Stimulated activated CD4-positive, alpha-beta T cell treated with anti-CD3 and anti-CD28 coated beads, Interleukin-2, amount 100 ng/mL, for 24 hours (primary cell): ENCODE measurements around the gene SHTN1.

Experiments used
- DNase-seq, 2 donors: peaks; one replicate each; pipeline ENCODE4 v3.0.0-alpha.2; 2020

Gene SHTN1

DNA sequence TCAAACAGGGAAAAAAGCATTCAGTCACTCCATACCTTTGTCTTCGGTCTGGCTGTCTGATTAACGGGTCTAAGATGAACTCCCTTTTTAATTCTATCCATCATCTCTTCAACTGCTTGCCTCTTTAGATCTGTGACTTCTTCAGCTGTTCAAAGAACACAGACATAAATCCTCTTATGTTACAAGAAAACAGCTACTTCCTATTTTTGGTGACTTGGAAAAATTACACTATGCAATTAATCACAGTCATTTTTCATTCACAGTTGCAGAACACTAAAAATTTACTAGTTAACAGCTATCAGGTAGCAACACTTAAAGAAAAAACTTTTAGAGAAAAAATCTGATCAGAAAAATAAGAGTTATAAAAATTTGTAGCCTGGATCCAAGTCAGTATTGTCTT, 89.6 kb downstream of the SHTN1 start:
- no peak for DNase-seq

DNA sequence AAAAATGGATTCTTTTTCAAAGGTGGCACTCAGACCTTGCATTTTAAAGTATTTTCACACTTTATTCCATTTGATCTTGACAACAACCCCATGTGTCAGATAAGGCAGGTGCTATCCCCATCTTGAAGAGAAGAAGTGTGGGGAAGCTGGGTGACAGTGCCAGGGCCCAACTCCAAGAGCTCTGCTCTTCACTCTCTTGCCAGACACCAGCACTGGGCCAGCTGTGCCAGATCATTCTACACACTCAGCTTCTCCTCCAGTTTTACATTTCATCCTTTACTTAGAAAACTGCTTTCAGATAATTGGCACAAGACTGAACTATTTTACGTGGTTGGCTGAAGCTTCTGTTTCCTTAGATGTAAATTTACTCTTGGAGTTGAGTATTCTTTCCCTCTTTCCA, 91.3 kb downstream of the SHTN1 start:
- no peak for DNase-seq

DNA sequence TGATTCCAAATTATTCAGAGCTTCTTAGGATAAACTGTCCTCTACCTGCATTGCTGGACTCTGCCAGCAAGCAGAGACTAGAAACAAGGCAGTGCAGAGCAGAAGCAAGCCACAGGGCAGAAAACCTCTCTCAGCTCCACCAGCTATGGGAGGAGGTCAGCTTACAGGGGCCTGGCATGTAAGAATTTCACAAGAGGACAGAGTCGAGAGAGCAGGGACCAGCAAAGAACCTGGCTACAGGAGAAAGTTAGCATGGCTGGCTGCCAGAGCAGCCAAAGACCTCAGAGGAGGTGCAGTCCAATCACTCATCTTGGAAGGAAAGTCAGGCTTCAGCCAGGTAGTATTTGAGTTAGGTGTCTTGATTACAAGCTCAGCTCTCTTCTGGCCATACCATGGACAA, 92.8 kb downstream of the SHTN1 start:
- no peak for DNase-seq

DNA sequence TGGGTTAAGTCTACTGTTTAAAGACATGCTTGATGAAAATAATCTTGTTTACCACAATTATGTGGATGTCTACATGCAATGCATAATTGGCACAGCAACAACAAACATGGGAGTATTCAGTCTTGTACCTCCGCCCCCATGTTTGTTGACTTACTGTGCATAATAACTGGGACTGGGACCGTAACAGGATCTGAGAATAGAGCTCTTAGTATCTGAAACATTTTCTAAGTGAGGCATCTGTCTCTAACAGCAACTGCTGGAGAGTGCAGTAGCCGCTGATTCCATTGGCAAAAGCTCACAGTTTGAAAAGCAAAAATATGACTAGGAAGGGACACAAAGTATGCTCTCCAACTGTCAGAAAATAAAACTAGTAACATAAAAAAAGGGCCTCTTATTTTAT, 94.1 kb downstream of the SHTN1 start:
- no peak for DNase-seq

DNA sequence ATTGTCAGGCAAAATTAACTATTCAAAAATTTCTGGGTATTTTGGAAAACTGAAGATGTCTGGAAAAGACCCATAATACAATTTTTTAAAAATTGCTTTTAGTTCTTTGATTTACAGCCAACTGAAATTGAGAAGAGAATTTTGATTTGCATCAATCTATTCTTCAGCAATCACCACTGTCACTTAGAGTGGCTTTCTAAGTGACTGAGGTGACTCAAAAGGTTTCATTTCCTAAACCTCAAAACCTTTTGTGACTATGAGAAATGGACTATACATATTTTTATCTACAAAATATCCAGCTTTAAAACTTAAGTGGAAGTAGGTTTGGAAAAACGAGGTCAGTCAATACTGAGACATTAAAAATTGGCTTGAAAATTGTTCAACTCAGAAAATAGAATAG, 95.7 kb downstream of the SHTN1 start:
- DNase-seq, result no peak

DNA sequence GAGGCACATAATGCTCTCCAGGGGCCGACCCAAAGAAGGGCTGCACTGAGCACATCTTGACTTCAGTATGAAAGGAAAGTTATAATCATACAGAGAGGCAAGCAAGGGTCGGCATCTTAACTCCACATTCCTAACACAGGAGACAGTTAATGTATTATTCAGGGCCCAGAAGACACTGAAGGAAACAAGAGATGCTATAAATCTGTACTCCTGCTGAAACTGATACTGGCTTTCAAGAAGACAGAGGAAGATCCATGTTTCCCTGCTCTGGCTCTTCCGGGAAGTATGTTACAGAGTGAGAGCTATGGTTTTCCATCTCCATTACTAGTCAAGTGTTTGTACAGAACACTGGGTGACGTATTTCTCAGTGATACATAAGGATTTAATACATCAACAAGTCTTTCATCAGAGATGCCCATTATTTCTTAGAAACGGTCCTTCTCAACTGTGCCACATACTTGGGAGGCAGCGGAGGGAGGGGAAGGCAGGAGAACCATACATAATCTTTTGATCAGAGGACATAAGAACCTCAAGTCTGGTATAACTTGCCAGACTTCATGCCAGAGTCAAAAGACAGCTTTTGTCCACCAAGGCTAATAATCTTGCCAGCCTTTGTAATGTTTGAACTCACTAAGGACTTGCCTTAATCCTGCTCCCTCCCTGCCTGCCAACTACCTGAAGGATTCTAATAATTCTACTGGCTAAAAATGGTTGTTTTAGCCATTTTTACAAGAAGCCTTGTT, 97.6 kb downstream of the SHTN1 start:
- no peak for DNase-seq

DNA sequence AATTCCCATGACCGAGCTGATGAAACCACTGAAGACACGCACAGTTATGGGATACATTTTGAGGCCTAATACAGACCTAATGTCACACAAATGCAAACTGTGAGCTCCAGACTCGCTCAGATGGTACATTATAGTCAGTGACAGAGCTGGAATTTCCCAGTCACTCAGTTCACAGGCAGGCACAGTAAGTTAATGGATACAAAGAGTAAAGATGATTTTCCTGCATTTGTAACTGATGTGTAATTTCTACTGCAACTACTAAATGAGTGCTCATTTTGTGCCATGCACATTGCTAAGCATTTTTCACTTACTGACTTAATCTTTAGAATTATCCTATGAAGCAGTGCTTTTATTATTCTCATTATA, 99.2 kb downstream of the SHTN1 start:
- DNase-seq, result no peak

DNA sequence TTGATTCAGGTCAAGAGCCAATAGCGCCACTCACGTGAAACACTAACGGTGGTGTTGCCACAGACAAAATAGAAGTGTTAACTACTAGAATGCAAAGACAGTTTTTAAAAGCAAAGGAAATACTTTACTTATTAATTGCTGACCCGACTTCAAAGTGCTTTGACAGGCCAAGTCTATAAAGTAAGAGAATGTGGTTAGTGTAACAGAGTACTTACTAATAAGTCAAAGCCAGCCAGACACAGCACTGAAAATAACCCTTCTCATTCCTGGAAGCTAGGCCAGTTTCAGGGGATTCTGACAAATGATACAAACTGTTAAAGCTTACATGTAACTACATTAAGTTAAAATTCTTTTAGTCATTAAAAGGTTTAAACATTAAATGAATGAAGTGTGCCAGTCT, 105.4 kb downstream of the SHTN1 start:
- DNase-seq, result no peak

DNA sequence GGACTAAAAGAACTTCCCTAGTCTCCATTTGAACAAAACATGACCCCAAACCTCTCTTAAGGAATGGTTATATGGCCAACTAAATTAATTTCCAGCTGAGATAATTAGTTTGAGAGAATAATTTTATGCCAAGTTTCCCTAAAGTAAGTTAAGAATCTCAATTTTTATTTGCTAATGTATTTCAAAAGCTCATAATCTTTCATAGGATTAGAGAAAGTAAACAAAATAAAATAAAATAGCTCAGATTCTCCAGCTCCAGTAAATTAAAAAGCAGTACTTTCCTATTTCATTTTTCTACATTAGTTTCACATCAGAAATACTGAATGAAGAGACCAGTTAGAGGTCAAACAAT, 111.3 kb downstream of the SHTN1 start:
- DNase-seq, result no peak

DNA sequence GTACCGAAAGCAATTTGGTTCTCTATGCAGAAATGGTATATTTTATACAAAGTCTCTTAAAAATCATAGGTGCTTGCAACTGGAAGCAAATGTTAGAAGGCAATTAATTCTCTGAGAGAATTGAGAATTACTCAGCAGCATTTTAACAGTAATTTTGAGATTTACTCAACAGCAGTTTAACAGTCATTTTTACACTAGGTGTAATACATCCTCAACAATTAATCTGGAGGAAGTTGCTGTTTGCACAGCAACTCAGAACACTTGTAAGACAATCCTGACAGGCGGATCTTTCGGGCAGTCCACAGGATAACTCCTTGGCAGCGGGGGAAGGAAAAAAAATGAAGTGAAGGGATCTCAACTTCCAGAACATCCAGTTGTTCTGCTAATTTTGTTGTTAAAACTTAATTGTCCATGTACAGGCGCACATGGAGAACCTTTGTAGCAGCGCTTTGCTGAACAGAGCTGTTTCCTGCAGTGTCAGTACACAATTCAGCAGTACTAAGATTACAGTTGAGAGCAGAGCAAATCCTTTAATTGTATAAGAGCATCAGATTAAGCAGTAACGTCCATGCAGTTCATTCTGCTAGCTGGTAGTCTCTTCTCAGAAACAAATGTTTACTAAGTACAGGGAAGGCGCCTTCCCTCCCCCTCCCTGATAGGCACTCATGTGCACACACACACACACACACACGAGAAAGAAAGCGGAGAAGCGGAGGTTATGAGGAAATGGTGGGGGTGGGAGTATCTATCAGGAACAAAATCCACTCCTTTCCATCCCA, 111.9 kb downstream of the SHTN1 start:
- DNase-seq, result no peak

DNA sequence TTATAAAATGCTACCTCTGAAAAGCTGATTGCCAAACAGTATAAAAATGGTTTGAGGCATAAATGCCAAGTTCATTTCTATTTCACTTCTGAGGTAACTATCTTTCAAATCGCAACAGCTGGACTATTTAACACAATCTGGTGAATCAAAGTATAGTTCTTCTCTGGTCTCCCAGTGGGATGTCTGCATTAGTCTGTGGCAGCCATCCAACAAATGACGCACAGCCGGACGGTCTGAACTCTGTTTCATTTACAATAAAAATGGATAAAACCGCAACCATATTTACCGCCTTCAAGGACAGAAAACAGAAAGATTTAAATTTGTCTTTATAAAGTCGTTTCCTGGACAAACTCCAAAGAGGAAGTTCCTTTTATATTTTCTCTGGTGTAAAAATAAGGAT, 113.8 kb downstream of the SHTN1 start:
- no peak for DNase-seq

DNA sequence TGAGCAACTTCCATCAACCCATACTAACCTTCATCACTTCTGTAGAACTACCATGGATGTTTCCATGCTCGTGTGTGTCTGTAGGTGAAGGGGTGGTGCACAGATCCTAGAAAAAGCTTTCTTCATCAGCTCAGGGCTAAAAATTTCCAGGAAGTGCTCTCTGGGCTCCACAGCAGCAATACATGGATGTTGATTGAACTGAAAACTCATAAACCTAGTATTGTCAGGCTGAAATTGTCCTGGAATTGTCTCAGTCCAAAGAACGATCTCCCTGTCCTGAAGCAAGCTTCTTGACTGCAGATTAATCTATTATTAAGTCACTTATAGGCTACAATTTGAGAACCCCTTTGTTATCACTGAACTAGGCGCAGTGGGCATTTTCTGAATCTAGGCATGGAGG, 115.9 kb downstream of the SHTN1 start:
- no peak for DNase-seq

DNA sequence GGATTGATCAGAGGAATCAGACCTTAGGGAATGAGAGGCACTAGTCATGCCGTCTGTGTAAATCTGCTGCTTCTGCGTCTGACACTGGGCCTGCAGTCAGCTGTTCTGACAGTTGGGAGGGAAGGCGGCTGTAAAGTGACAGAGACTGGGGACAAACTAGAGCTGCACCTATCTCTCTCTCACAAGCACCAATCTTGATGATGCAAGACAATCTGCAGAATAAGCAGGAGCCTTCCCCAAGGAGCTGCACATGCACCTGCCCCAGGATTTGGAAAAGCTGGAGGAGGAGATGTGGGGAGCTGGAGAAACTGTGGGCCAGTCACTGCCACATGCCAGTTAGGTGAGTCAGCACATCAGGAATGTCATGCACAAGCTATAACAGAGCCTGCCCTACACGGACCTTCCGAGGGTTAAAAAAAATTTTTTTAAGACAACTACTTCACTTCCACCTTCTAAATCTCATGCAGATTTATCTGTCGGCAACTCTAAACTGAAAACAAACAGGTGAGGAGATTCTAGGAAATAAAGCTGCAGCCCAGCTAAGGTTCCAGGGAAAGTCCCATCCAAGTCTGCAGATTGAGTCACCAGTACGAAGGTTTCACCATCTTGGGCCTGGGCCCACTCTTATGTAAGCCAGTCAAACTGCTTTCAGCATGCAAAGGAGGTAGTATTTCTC, 116.5 kb downstream of the SHTN1 start:
- no peak for DNase-seq

DNA sequence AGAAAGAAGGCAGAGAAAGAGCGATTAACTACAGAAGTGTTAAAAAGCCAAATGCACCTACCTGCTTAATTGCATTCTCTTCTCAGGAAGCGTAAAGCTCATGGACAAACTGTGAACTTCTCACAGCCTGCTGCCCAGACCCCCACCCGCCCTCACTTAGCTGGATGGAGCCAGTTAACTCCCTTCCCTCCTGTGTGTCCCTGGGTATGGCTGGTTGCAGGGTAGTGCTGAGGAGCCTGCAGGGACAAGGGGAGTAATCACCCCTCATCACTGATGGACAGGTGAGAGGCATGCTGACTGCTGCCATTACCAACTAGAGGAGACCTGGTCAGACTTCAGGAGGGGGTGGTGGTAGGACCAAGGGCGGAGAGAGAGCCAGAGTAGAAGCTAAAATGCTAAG, 118.2 kb downstream of the SHTN1 start:
- no peak for DNase-seq

DNA sequence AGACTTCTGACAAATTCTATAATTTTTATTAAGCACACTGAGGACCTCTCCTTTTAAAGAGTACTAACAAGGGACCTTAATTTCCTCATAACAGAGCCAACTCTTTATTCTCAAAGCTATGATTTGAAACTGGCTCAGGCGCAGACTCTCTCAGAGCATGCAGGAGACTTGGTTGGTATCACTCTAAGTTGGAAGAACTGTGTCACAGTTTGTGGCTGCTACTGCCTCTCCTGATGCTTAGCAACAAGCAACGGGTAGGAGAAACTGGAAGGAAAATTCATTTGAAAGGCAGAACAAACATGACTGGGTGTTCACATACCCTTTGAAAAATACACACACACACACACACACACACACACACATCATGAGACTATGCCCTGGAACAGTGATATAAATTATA, 122.3 kb downstream of the SHTN1 start:
- DNase-seq, result no peak

DNA sequence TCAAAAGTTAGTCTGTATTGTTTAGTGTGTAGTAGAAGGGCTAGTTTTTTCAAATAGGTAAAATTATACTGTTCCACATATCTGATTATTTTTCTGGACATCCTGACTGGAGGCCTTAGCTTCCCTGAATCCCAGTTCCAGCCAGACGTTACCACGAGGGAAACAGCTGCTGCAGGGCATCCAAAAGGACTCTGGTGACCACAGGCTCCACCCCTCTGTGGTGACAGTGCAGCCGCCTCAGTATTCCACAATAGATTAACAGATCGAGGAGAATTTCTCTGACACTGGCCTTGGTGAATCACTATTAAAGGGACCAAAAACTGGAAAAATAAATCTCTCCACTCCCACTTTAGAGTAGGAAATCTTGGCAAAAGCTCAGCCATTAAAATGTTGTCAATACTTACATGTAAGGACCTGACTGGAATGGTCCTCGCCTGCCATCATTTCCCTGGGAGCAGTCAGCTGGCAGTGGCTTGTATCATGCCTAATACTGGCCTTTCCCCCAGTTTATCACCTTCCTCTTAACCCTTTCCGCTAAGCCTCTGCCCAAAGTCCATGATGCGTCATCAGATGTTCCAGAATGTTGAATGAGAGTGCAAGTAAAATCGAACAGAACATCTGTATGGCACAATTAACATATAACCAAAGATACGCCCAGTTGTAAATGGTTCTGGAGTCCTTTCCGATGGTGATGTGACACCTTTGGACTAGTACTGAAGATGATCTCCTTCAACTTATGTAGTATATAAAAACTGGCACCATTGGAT, 124.1 kb downstream of the SHTN1 start:
- no peak for DNase-seq

DNA sequence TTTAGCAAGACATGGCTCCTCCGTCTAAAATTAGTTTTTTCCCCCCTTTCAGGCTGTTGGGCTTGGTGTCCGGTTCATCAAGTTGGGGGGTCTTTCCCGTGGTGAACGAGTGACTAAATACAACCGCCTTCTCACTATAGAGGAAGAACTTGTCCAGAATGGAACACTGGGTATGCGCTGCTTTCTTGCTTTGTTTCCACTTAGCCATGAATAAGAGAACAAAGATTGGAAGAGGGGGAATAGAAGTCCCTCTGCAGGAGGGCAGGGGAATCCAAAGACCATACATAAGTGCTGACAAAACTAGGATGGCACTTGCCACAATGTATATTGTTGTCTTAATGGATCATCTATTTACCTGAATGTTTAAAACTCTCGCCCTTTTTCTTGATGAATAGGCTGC, 125.2 kb downstream of the SHTN1 start:
- DNase-seq, result no peak

DNA sequence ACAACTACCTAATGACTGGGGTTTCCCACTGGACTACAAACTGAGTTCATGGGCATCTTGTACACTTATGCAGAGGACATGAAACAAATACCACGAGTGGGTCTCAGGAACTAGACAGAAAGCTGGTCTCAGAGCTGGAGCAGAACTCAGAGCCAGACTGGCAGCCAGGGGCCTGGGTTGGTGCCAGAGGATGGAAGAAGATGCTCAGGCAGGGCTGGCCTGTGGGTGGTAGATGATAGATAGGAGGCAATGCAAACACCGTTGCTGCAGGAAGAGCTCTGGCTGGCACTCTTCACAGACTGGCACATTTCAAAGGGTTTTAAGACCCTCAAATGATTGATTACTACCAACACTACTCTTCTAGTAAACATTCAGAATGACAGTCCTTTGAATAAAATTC, 126.9 kb downstream of the SHTN1 start:
- DNase-seq, result no peak

DNA sequence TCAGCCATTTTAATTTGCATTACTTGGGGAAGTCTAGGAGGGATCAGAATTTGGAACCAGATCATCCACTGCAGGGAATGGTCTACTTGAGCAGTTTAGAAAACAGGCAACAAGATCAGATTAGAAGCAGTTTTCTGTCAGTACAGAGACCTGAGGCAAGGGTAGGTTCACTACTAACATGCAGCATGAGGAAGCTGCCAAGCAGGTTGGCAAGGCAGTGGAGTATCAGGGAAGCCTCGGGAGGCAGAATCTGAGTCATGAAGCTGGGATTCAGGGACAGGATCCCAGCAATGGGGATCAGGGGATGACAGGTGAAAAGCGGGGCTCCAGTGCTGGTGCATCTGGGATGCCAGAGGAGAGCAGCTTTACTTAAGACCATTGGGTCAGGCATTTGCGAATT, 127.6 kb downstream of the SHTN1 start:
- DNase-seq, result no peak

DNA sequence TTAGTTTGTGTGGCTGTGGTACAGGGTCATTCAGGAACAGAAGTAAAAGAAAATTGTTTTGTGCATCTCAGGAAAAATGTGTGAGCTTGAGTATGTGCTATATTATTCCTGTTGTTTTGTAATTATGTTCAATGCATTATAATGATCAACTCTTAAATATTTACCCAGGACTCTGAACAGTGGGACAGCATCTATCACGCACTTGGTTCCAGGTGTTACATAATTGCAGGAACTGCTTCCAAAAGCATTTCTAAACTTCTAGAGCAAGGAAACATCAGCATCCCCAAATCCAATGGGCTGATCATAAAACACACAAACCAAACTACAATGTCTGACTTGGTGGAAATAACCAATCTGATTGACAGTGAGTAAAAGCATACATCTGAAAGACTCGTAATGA, 129.1 kb downstream of the SHTN1 start:
- DNase-seq, result no peak

DNA sequence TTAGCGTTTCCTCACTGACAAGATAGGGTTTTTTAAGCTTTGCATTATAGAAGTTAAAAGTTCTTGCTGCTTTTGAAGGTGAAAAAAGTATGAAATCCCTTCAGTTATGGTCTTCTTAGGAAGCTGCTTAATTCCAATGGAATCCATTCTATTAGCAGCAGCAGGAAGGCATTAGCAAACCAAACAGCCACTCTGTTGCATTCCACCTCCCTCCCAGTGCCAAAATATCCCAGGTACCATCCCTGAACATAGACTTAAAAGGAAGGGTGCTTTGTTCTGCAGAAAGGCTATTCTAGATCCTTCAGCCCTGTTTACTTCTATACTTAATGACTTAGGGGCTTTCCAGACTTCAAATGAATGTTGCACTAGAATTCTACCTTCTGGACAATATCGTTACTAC, 131.9 kb downstream of the SHTN1 start:
- no peak for DNase-seq

DNA sequence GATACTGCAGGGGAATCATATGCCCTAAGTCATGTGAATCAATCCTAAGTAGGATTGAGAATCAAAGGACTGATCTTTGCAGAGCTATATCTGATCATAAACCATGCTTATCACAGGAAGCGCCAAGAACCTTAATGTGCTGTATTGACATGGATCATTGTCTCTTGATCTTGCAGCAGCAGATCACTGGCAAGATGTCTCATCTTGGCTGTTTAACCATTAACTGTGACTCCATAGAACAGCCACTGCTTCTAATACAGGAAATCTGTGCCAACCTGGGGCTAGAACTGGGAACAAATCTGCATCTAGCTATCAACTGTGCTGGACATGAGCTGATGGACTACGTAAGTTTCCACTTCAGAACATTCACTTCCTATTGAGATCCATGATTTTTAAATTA, 134.0 kb downstream of the SHTN1 start:
- no peak for DNase-seq

DNA sequence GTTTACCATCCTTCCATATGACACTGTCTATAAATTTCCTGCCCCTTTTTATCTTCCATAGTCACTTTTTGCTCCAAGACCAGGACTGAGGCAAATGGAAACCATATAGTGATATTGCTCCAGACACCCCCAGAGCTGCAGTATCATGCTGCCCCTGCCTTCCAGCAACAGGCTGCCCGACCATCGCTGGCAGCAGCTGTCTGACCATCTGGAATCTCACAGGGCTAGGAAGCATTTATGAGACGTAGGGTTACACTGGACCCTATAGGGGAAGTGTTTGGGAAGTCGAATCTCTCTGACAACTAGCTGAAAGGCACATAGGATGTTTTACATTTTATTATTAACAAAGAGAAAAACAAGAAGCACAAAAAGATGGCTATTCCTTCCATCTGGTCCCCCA, 136.3 kb downstream of the SHTN1 start:
- no peak for DNase-seq
